Right lung (tissue), 5 donors: ENCODE results near the gene MMP12. TPM values are rescaled to one million over a fixed set of nuclear protein-coding genes. Genes with fewer than 3 reads are reported as not detected.

Experiments
- polyA plus RNA-seq, 5 donors: library from polyadenylated mRNA; unstranded; fragments of 120-200 nt; gene quantifications; one replicate each; pipeline versions ENCODE4 v1.2.1 to v1.2.3, GENCODE V29; 2013; ENCODE audit warnings: inconsistent platforms in 1 of 5, low replicate concordance in 1 of 5; ENCODE audit not compliant: insufficient read length in 5 of 5, insufficient read depth in 1 of 5

The MMP12 gene
- polyA plus RNA-seq, 5 donors = not detected

Other genes with a start within 250 kb of the MMP12 start
- not detected for gene MMP20, start 249.7 kb downstream of the MMP12 start, polyA plus RNA-seq
- gene MMP27, start 169.2 kb downstream of the MMP12 start, polyA plus RNA-seq = not detected
- gene MMP8, start 150.0 kb downstream of the MMP12 start, polyA plus RNA-seq = under 1 TPM in 4 of 5 donors, not detected in 1; 0.05 to 0.26 (median 0.16) TPM
- 1 to 10 TPM in 3 of 5 donors, under 1 TPM in 2; 0.45 to 2.4 (median 1.8) TPM for gene MMP10, start 94.4 kb downstream of the MMP12 start, polyA plus RNA-seq
- gene MMP1, start 76.8 kb downstream of the MMP12 start, polyA plus RNA-seq = 1 to 10 TPM; 1.2 to 8.3 (median 2.9) TPM
- gene MMP3, start 31.4 kb downstream of the MMP12 start, polyA plus RNA-seq = not detected
- under 1 TPM in 2 of 5 donors, not detected in 3; 0.06 to 0.10 TPM for gene MMP13, start 80.8 kb upstream of the MMP12 start, polyA plus RNA-seq
- gene DCUN1D5, start 217.2 kb upstream of the MMP12 start, polyA plus RNA-seq = 10 to 100 TPM; 31.0 to 39.2 (median 38.0) TPM
- gene DYNC2H1, start 234.4 kb upstream of the MMP12 start, polyA plus RNA-seq = 10 to 100 TPM; 26.2 to 36.6 (median 35.4) TPM